PC-9 (cell line): Measurements from ENCODE around the gene STAMBP.

Experiments
- EZH2 ChIP-seq: fragments of 200-600 bp; sonication (generic); IDR thresholded peaks from 2 replicates; pipeline ENCODE4 v1.8.0; 2017; ENCODE audit warnings: antibody characterized with exemption, low read depth
- TF ChIP-seq, protein P1 (sequence below): fragments of 200-600 bp; sonication (generic); conservative IDR thresholded peaks from 2 replicates; pipeline ENCODE4 v1.6.1; 2017; ENCODE audit warnings: mixed run types, antibody characterized with exemption, mild to moderate bottlenecking, moderate library complexity

DNA sequence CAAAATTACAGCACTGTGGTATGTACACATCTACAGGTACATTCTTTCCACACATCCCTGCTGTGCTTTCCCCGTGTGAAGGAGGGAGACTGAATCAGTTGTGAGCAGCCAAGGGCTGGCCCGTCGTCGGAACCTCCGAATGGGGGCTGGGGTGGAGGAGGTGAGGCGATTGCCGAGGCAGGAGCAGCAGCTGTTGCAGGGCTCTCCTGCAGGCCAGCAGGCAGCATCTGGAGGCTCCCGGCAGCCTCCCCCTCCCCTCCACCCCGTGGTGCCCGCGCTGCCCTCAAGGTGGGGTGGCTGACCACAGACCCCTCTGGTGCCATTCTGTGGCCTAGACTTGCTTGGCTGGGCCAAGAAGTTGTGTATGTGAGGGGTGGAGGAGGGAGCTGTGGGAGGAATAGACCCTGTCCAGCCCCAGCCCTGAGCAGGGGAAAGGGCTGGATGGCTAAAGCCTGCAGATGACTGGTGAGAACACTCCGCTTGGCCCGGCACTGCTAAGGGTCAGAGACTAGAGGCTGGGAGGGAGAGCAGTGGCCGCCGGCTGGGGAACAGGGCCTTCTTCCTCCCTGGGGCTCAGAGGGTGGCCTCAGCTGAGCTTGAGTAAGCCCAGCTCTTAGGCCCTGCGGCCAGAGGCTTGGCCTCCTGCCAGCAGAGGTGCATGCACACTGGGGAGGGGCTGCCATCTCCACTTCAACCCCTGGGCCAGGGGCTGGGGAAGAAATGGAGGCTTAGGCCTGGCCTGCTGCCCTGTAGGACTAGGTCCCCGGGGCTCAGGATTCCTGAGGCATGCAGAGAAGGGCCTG is 7.6 kb downstream of the STAMBP start:
- TF ChIP-seq, protein P1, sequence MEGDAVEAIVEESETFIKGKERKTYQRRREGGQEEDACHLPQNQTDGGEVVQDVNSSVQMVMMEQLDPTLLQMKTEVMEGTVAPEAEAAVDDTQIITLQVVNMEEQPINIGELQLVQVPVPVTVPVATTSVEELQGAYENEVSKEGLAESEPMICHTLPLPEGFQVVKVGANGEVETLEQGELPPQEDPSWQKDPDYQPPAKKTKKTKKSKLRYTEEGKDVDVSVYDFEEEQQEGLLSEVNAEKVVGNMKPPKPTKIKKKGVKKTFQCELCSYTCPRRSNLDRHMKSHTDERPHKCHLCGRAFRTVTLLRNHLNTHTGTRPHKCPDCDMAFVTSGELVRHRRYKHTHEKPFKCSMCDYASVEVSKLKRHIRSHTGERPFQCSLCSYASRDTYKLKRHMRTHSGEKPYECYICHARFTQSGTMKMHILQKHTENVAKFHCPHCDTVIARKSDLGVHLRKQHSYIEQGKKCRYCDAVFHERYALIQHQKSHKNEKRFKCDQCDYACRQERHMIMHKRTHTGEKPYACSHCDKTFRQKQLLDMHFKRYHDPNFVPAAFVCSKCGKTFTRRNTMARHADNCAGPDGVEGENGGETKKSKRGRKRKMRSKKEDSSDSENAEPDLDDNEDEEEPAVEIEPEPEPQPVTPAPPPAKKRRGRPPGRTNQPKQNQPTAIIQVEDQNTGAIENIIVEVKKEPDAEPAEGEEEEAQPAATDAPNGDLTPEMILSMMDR: no peak
- TF ChIP-seq EZH2: no peak
